Fibroblast of skin of right quadriceps (primary cell): ENCODE results near the gene RASGEF1B.
"Not testable (repeated sequence)": the region's sequence is repeated elsewhere in the genome, so short reads cannot be mapped to it uniquely, and the experiment has no call there.

Source experiments
- DNase-seq: peaks from one replicate; pipeline ENCODE4 v3.0.0-alpha.2; 2013

RASGEF1B gene

DNA sequence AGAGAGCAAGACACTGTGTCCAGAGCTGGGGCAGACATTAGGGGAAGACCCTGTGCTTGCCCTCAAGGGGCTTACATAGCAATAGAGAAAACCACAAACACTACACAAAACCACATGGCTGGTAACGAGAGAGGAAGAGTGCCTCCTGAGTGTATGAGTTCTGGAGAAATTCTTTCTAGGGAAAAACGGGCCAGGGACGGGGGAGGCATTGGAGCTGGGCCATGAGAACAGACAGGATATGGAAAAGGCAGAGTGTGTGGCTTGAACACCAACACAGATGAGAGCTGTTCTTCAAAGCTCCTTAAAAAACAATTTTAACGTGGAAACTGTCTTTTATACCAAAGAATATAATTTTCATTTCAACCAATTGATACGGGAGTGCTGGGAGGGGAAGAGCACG is 42.7 kb downstream of the RASGEF1B start:
- no peak for DNase-seq

DNA sequence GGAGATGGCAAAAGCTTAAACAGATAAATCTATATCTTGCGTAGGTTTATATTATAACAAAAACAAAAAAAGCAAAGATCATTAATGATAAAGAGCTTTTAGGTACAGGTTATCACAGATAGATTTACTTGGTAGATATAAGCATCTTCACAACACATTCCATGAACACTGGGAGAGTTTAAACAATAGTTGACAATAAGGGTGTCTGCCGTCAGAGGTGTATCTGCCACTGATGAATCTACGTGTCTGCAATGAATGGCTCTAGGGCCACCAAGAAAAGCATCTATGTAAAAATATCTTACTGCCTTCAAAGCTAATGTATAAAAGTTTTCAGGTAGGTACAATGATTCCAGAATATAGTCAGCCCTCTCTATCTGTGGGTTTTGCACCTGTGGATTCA is 43.7 kb downstream of the RASGEF1B start:
- DNase-seq: no peak

DNA sequence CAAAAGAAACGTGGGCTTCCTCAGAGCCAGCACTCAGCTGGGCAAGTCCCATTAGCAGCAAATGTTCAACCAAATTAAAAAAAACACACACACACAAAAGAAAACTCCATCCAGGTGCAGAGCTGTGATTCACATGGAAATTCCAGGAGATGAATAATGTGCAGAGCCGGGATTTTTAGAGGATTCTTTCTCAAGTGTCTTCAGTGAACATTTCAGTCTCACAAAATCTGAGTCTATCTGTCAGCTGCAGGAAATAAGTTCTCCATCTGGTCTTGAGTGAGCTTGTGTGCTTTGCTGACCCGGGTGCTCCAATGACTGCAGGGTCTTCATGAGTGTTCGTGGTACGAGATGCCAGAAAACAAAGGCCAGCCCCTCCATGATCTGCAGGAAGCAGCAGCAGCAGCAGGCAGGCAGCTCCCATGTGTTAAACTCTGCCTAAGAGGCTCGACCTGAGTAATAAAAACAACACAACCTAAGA is 44.3 kb downstream of the RASGEF1B start:
- peak; percentile 11 for DNase-seq

DNA sequence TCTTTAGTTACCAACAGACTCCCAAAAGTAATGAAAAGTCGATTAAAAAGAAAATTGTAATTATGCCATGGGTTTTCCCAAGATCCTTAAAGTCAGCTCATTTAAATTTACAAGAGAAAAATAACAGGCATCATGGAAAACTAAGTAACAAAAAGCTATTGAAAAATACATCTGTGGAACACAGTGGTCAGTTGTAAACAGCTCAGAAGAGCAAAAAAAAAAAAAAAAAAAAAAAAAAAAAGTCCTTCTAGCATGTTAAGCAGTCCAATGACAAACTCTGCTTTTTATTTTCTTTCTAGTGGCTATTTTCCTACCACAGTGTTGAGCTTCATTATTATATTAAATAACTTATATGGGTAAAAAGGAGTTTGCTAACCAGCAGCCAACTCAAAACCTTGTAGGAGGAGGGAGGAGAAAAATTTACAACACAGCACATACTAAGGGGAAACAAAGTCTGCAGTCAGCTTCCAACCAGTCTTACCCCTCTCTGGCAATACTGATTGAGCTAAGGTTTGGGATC is 44.9 kb downstream of the RASGEF1B start:
- no peak for DNase-seq

DNA sequence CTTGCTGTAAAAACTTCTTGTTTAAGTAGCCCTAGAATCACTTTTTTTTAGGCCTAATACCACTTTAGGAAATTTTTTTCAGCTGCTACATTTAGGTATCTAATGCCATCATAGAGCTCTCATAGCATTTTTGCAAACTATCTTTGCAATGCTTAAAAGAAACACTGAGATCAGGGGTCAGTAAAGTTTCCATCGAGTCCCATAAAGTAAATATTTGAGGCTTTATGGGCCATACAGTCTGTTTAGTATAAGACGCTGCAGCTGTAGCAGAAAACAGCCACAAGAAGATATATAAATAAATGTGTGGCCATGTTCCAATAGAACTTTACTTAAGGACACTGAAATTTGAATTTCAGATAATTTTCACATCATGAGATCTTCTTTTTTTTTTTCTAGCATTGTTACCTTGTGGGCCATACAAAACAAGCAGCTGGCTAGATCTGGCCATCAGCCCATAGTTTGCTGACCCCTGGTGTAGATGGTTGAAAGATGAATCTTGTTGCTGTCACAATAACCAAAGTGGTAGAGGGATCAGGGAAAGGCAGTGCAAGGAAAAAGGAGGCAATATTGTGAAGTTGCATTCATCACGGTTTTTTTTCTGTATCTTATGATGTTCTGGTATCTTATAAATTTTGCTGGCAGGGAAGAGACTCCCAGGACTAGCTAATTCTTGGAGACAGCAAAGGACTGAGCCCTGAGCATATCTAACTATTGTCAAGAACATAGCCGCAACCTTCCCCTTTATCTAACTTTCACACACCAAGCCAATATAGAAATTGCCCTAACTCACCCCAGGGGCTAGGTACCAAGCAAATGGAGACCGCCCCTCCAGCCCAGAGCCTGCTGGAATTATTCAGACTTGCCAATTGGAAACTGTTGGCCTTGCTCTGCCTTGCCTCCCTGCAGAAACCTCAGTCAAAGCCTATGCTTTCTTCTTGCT is 46.6 kb downstream of the RASGEF1B start:
- DNase-seq: no peak

DNA sequence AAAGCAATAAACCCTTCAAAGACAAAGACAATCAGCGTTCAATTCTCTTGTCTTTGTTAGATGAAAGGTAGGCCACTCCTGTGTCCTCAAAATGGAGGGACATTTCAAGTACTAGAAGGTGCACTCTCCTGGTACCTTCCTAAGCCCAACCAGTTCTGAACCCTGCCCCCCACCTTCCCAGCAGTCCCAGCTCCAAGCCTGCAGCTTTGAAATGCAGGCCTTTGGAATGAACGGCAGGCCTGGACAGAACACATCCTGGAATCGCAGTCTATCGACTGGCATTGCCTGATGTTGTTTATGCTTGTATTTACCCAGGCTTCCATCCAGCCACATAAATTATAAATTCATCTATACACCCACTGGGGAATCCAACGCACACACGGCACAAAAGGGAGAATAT is 47.4 kb downstream of the RASGEF1B start:
- no peak for DNase-seq

DNA sequence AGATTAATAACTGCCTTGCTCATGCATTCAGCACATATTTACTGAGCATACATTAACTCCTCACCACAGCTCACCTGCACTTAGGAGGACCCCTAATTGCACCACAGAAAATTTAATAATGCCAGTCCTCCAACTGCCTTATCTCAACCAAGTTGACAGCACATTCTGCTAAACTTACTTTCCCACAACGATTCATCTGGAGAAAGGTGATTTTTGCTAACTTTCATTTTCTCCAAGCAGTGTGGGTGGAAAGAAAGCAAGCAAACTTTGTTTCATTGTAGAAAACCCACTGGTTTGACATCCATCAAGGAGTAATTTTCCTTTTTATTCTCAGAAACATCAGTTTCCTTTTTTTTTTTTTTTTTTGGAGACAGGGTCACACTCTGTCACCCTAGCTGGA is 49.1 kb downstream of the RASGEF1B start:
- no peak for DNase-seq

DNA sequence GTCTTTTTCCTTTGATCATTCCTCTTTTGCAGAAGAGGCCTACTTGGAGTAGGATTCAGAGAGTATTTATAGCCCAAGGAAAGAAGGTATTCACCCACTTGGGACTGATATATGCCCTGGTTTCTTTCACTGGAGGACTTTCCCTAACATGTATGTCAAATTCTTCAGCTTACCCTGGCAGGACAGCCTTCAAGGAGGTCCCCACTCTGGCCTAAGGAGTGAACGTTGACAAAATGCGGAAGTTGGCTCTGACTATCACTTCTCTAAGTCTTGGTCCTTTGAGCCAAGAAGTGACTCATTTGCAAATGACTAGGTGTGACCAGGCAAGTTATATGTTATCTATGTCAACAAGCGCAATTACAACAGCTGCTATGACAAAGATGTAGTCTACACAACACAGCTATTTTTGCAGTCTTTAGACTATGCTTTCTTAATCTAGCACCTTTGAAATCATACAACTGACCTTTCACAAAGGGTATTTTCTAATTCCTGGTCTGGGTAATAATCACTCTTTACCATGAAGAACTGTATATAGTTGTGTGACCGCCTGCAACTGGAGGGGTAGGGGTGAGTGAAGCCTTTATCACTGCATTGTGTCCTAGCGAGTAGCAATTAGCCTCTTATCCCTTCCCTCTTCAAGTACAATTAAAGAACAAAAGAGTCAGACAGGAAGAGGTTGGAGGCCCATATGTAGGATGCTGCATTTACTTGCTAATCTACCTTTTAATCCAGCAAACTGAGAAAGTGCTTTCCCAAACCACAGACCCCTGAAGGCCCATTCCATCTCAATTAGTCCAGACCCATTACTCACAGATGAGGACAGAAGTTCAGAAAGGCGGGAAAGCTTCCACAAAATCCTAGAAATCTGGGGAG is 50.1 kb downstream of the RASGEF1B start:
- peak; percentile 33 for DNase-seq

DNA sequence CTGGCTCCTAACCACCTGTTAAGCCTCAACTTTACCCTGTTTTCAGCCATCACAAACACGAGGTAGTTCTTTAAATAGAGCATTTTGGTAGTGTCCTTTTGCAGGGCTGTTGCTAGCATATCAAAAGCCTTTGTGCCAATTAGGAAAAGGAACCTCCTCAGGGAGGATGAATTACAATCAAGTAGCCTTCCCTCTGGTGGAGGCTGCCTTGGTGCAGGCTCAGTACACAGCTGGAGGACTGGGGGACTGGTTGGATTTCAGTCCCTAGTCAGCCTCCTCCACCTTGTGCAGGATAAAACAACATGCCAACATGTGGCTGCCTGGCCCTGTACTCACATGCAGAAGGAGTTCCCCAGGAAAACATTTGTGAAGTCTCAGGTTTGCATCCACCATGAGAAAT is 53.1 kb downstream of the RASGEF1B start:
- DNase-seq: no peak

DNA sequence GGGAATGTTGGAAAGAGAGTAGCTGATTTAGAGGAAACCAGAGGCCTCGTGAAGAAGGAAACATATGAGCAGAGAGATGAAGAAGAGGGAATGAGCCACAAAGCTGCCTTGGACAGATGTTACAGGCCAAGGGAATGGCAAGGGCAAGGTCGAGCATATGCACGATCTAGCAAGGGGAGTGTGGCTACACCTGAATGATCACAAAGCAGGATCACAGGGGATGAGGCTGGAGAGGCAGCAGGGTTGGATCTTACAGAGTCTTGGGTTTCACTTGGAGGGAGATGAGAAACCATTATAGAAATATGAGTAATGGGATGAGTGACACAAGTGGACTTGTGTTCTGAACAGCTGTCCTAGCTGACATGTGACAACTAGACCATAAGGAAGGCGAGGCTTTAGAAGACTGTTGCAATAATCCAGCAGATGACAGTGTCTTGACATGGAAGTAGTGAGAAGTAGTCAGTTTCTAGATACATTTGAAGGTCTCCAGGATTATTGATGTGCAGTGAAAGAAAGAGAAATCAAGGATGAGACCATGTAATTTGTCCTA is 58.7 kb downstream of the RASGEF1B start:
- DNase-seq: no peak

DNA sequence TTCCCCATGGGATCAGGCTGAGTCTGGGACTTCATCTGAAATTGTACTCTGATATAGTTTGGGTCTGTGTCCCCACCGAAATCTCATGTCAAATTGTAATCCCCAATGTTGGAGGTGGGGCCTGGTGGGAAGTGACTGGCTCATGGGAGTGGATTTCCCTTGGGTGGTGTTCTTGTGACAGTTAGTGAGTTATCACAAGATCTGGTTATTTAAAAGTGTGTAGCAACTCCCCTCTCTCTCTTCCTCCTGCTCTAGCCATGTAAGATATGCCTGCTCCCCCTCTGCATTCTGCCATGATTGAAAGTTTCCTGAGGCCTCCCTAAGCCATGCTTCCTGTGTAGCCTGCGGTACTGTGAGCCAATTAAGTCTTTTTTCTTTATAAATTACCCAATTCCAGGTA is 61.0 kb downstream of the RASGEF1B start:
- no peak for DNase-seq

DNA sequence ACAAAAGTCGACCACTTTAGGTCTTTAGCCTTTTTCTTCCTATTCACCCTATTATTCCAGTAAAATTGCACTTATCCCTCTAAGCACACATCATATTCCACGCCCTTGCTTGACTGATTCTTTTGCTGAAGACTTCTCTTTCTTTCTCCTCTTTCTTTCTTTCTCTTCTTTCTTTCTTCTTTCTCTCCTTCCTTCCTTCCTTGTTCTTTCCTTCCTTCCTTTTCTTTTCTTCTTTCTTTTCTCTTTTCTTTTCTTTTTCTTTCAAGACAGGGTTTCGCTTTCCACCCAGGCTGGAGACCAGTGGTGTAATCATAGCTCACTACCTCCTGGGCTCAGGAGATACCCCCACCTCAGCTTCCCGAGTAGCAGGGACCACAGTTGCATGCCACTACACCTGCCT is 61.9 kb downstream of the RASGEF1B start:
- no peak for DNase-seq

DNA sequence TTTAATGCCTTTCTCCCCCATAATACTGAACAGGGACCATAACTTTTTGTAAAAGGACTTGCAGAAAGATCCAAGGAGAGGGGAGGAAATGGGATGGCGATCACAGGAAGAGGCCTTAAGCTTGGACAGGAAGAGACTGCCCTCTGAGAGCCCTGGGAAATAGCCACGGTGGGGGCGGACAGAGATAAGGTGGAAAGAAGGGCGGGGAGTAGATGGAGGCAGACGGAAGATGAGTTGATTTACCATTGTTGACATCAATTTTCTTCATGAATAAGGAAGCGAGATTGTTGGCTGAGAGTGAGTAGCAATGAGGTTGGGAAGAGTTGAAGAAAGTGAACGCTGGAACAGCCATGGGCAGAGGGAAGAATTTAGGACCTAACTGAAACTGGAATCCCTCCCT is 63.4 kb downstream of the RASGEF1B start:
- no peak for DNase-seq

DNA sequence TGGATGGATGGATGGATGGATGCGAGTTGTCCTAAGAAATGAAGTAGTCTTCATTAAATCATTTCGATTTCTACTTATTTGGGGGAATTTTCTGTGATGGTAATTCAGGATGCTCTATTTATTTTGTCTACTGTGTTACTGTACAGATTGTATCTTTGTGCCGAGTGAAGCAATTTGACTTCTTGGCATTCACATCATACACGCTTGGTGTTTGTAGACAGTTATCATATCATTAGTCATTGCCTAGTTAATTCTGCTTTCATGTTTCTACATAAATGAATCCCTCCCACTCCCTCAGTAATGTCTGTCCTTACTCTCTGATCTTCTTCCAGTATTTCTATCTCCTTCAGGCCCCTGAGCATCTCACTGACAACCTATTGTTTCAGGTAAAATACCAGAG is 64.0 kb downstream of the RASGEF1B start:
- DNase-seq: no peak

DNA sequence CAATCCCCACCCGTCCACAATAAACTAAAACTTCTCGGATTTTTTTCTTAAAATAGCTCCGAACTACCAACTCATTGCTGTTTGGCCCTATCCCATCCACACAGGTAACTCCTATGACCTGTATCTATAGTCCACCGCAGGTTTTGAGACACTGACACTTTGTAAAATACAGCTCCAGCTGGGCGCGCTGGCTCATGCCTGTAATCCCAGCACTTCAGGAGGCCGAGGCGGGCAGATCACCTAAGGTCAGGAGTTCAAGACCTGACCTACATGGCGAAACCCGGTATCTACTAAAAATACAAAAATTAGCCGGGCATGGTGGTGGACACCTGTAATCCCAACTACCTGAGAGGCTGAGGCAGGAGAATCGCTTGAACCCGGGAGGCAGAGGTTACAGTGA is 65.2 kb downstream of the RASGEF1B start:
- DNase-seq: not testable (repeated sequence)

DNA sequence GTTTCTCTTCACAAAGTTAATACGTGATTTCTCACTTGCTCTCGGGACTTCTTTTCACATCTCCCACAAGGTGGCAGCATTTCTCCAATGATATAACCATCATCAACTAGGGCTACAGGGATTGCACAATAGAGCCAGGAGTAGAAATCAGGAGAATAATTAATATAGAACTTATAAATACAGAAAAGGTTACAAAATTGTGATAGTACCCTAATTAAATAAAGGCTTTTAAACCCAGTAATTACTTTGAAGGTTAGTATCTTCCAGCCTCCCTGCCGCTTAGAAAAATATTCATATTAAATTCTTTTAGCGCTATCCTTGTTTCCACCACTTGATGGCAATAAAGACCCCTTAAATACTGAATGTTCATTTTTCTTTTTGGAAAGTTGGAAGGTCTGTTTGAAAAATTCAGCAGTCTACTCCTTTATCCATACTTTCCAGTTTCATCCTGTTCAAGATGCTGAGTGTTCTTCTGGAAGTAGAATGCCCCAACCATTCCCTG is 65.8 kb downstream of the RASGEF1B start:
- DNase-seq: peak; percentile 74

DNA sequence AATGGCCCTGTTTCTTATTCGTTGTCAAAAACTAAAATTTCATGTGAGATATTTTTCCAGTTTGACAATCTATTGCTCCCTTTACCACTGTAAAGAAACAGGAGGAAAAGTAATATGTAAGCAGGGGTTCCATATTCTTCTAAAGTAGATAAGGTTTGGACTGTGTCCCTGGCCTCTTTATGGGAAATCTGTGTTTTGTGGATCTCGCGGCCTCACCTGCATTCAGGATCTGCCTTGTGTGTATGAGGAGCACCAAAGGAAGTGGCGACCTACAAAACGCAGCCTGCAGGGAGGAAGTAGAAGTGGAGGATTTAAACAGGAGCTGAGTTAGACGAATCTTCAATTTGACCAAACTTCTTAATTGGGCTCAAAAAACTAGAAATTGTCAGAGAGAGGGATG is 67.0 kb downstream of the RASGEF1B start:
- no peak for DNase-seq

DNA sequence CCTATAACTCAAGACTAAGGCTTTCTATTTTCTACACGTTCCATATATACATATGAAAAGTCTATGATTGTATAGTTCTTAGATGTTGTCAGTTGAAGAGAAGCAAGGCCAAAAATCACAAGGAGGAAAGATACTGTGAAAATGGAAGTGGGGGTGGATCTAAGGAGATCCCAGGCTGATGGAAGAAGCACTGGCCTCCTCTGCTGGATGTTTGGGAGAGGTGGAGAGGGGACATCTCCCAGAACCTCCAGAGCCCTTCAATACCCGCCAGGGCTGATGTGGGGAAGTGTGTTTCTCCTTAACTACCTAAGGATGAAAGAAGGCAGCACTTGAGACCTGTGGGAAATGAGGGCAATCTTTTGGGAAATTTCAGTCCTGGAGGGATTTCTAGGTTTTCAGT is 67.4 kb downstream of the RASGEF1B start:
- peak; percentile 21 for DNase-seq

DNA sequence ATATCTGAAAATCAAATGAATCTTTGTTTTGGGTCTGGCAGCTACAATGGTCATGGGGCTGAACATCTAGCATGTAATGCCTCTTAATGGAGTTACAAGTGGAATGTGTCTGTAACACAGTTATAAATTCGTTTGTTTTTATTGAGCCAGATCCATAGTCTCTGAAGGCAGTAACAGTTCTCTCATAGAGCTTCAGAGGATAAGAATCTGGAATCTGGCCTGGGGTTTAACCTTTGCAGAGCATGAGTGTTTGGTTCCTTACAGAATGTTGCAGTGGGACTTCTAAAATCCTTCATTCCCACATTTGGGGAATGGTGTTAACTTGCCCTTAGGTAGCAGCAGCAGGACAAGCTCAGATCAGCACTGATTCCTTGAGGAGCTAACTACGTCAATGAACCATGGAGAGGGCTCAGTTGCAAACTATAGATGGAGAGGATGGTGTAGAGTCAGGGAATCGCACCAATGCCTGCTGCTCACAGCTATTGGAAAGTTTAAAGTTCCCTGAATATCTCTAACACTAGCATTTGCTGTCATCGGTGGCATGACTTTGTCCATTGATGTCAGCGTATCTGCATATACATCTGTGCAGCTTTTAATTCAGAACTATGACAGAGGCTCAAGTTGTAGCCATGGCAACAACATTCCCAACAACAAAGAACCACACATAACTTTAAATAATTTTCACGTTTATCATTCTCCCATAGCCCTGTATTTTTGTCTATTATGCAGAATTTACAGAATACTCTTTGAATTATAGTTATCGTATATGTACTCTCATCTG is 72.2 kb downstream of the RASGEF1B start:
- DNase-seq: no peak

DNA sequence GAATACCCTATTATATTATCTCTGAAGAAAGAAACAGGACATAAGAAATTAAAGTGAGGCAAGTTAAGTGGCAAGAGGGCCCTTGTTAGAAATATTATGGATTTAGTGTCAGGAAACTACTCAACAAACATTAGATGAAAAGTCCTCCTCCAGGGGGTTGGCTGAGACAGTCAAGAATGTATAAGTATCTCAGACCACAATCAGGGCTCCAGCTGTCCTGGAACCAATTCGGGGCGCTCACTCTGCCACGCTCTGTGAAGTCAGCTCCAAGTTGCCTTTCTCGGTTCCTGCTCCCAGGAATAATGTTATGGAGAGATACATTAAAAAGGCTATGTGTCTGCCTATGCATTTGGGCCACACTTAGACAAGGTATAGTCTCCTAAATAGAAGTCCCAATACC is 73.3 kb downstream of the RASGEF1B start:
- DNase-seq: no peak

DNA sequence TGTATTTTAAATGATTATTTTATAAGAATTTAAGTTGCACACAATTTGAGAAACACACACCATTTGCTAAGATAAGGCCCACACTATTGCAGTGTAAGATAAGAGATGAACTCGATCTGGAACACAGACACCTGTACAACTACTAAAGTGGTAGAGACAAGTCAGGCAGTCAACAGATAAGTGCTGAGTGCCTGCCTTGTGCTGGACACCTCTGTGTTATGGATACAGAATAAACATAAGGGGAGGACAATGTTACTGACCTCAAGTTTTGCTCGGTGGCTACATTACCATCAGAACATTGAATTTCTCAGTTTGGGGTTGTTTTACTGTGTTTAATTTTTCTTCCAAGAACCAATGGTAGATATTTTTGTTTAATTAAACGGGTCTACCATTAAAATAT is 74.1 kb downstream of the RASGEF1B start:
- DNase-seq: no peak

DNA sequence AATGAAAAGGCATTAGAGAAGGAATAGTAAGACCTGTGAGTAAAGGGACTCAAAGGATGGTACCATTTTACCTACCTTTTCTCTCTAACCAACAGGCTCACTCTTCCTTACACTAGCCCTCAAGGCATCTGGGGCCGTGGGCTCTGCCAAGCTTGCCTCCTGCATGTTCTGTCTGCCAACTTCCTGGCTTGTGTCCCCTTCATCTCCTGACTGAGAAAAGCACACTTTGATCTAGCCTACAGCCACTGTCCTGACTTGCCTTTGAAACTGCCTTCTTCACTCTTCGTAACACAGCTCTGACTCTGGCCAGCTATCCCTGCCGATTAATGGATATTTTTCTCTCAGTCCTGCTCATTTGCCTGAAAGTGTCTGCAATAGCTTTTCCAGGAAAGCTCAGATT is 76.5 kb downstream of the RASGEF1B start:
- DNase-seq: no peak
